Measurements from ENCODE around the gene R3HDM2. TPM values are rescaled to one million over a fixed set of nuclear protein-coding genes. Genes with fewer than 3 reads are reported as not detected.

Gene R3HDM2
- total RNA-seq, 1 donor from 2014 or later, result 19.2 TPM

- Histone ChIP-seq H2AFZ (ENCODE audit: low read depth, low read length) (no peak overlapping the region), H3K4me1 (ENCODE audit: insufficient read depth, low read length) (peaks cover 11% of the 10 kb centered on the region), H3K27ac (ENCODE audit: low read depth, low read length) (no peak overlapping the region), H3K4me3 (ENCODE audit: insufficient read depth, low read depth, low read length) (peak overlapping the region; percentile 54), H3K27me3 (ENCODE audit: insufficient read depth, low read length) (peaks cover 64% of the 10 kb centered on the region), H3K79me2 (ENCODE audit: insufficient read depth, low read length) (no peaks in the 10 kb centered on the region), H3K9me3 (ENCODE audit: insufficient read depth, low read depth, low read length) (peaks cover 3% of the 10 kb centered on the region), H3K36me3 (ENCODE audit: insufficient read depth, low read length) (no peaks in the 10 kb centered on the region), H3K4me2 (ENCODE audit: low read length) (peak overlapping the region; percentile 84), H4K20me1 (ENCODE audit: insufficient read depth, low read length) (peaks cover 67% of the 10 kb centered on the region), H3K9ac (ENCODE audit: low read length) (peak overlapping the region; percentile 31)
- no peaks in the 10 kb centered on the region for H3K9me3 Mint-ChIP-seq (ENCODE audit: unreplicated experiment)
- H3K27me3 Mint-ChIP-seq (ENCODE audit: low read depth, unreplicated experiment), result peaks cover 50% of the 10 kb centered on the region
- DNase-seq (ENCODE audit: low read depth), result no peak
- no peak for FAIRE-seq
- peak overlapping the region; percentile 90 for H3K4me3 Mint-ChIP-seq (ENCODE audit: unreplicated experiment)
- H3K36me3 Mint-ChIP-seq (ENCODE audit: low read depth, unreplicated experiment), result peaks cover 6% of the 10 kb centered on the region
- peak overlapping the region; percentile 96 for H3K27ac Mint-ChIP-seq (ENCODE audit: unreplicated experiment)
- peaks cover 41% of the 10 kb centered on the region for H3K4me1 Mint-ChIP-seq (ENCODE audit: low read depth, unreplicated experiment)
- TF ChIP-seq CTCF (IDR thresholded peaks at IDR 0.05; ENCODE audit: insufficient read depth, low read depth, low read length), result no peak
- peak; percentile 67 for TF ChIP-seq EZH2 (IDR thresholded peaks at IDR 0.05; ENCODE audit: insufficient read depth, low read length)
These were observed 213.6 kb downstream of the R3HDM2 start for GRCh38 chr12:57216921-57217879.

DNA sequence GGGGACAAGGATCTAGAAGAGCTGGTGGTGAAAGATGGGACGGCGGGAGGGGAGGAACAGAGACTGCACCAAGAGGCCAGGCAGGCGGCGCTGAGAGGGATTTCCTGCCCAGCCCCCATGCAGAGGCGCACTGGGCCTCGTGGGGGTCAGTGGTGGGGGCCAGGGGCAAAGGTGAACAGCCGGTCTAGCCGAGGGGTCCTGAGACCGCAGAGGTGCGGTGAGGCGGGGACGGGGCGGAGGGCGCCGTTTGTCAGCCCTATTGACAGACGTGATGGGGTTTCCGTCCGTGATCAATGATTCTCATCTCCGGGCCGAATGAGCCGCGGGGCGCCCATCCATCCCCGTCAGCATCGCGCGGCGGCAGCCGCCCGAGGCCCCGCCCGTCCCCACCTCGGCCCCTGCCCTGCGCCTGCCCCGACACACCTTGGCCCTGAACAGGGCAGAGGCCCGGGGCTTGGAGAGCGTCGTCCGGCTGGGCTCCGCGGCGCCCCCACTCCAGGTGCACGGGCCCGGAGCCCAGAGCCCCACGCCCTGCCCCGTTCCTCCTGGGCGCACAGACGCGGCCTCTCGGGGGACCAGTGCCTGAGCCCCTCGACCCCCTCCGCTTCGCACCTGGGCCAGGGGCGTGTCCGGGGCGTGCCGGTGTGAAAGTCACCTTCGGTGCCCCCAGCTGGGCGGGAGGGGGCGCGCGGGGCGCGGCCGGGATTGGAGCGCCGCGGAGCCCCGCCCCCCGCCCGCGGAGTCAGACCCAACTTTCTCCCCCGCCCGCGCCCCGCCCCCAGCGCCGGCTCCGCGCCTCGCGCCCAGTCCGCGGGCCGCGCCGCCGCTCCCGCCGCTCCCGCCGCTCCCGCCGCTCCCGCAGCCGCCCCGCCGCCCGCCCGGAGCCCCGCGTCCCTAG is 214.6 kb downstream of the R3HDM2 start, which contains the start of gene NXPH4:
Gene NXPH4 (plus strand): TSS at position 781 of the 898 bp plus-strand sequence. CDS start 176 bp downstream, outside the sequence.
- Mint-ChIP-seq H3K36me3 (ENCODE audit: low read depth, unreplicated experiment) (peaks cover 9% of the 10 kb centered on the region), H3K9me3 (ENCODE audit: unreplicated experiment) (no peaks in the 10 kb centered on the region), H3K27me3 (ENCODE audit: low read depth, unreplicated experiment) (peaks cover 41% of the 10 kb centered on the region), H3K27ac (ENCODE audit: unreplicated experiment) (peak within 1 kb of the TSS; percentile 96), H3K4me3 (ENCODE audit: unreplicated experiment) (peak within 1 kb of the TSS; percentile 90), H3K4me1 (ENCODE audit: low read depth, unreplicated experiment) (peaks cover 42% of the 10 kb centered on the region)
- no peak for DNase-seq (ENCODE audit: low read depth)
- Histone ChIP-seq H3K36me3 (ENCODE audit: insufficient read depth, low read length) (no peaks in the 10 kb centered on the region), H3K4me3 (ENCODE audit: insufficient read depth, low read depth, low read length) (peak within 1 kb of the TSS; percentile 54), H3K4me1 (ENCODE audit: insufficient read depth, low read length) (peaks cover 11% of the 10 kb centered on the region), H2AFZ (ENCODE audit: low read depth, low read length) (no peak within 1 kb of the TSS), H3K9me3 (ENCODE audit: insufficient read depth, low read depth, low read length) (peaks cover 3% of the 10 kb centered on the region), H3K27me3 (ENCODE audit: insufficient read depth, low read length) (peaks cover 55% of the 10 kb centered on the region), H3K79me2 (ENCODE audit: insufficient read depth, low read length) (no peaks in the 10 kb centered on the region), H3K9ac (ENCODE audit: low read length) (peak within 1 kb of the TSS; percentile 31), H3K27ac (ENCODE audit: low read depth, low read length) (no peak within 1 kb of the TSS), H4K20me1 (ENCODE audit: insufficient read depth, low read length) (peaks cover 72% of the 10 kb centered on the region), H3K4me2 (ENCODE audit: low read length) (peak within 1 kb of the TSS; percentile 84)
- no peak for FAIRE-seq
- TF ChIP-seq EZH2 (IDR thresholded peaks at IDR 0.05; ENCODE audit: insufficient read depth, low read length) (peak; percentile 69), CTCF (IDR thresholded peaks at IDR 0.05; ENCODE audit: insufficient read depth, low read depth, low read length) (no peak)

Measured in astrocyte (in vitro differentiated cells and primary cell).